ENCODE measurements around the gene ARID2. TPM values are rescaled to one million over a fixed set of nuclear protein-coding genes. Genes with fewer than 3 reads are reported as not detected.

ARID2 gene
- total RNA-seq, 1 experiment from 2014 or later = 64.9 TPM

GRCh38 chr12:45831590-45831989 lies 102.1 kb downstream of the ARID2 start:
- 0 out of 2 replicates have a peak, but pooled peaks cover 2% of the 10 kb centered on the region for H3K9me3 ChIP-seq (replicated peaks)
- peaks cover 37% of the 10 kb centered on the region for H3K36me3 ChIP-seq
- no peaks in the 10 kb centered on the region for H3K4me1 ChIP-seq
- no peaks in the 10 kb centered on the region for H3K27me3 ChIP-seq
- no peak for DNase-seq
- H3K4me3 ChIP-seq = no peak overlapping the region
- H3K27ac ChIP-seq = no peak overlapping the region

DNA sequence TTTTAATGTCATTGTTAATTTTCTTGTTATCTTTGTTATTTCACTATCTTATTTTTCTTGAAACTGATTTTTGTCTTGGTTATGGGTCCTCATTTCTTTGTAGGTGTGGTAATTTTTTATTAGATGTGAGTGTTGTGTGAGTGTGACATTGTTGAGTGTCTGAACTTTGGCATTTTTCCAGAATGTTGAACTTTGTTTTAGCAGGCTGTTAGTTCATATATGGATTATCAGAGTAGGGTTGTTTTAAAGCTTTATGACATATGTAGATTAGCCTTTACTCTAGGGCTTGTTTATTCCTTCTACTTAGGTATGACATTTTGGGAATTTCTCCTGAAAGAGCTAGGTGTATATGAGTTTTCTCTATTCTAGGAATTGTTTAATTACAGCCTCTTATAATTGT lies 103.9 kb downstream of the ARID2 start:
- 0 out of 2 replicates have a peak, but pooled peaks cover 2% of the 10 kb centered on the region for H3K9me3 ChIP-seq (replicated peaks)
- no peak overlapping the region for H3K27ac ChIP-seq
- no peaks in the 10 kb centered on the region for H3K27me3 ChIP-seq
- H3K4me3 ChIP-seq = no peak overlapping the region
- DNase-seq = no peak
- H3K36me3 ChIP-seq = peaks cover 39% of the 10 kb centered on the region
- H3K4me1 ChIP-seq = no peaks in the 10 kb centered on the region

DNA sequence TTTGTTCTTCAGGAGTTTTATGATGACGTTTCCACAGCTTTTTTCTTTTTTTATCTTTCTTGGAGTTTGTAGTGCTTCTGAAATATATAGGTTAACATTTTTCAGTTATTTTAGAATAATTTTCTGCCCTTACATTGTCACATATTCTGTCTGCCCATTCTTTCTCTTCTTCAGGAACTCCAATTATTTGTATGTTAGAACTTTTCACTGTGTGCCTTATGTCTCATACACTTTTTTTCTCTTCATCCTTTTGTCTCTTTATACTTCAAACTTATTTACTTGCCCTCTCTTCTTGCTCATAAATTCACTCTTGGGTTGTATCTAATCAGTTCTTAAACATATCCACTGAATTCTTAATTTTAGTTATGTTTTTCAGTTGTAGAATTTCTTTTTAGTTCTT lies 105.3 kb downstream of the ARID2 start:
- Histone ChIP-seq H3K27ac (no peak overlapping the region), H3K9me3 (replicated peaks) (0 out of 2 replicates have a peak, but pooled peaks cover 2% of the 10 kb centered on the region), H3K36me3 (peaks cover 47% of the 10 kb centered on the region), H3K4me3 (no peak overlapping the region), H3K27me3 (no peaks in the 10 kb centered on the region), H3K4me1 (no peaks in the 10 kb centered on the region)
- DNase-seq = no peak

GRCh38 chr12:45839917-45840316 lies 110.4 kb downstream of the ARID2 start:
- Histone ChIP-seq H3K4me3 (no peak overlapping the region), H3K27ac (no peak overlapping the region), H3K4me1 (no peaks in the 10 kb centered on the region), H3K9me3 (replicated peaks) (no peaks in the 10 kb centered on the region), H3K27me3 (no peaks in the 10 kb centered on the region), H3K36me3 (peaks cover 56% of the 10 kb centered on the region)
- no peak for DNase-seq

DNA sequence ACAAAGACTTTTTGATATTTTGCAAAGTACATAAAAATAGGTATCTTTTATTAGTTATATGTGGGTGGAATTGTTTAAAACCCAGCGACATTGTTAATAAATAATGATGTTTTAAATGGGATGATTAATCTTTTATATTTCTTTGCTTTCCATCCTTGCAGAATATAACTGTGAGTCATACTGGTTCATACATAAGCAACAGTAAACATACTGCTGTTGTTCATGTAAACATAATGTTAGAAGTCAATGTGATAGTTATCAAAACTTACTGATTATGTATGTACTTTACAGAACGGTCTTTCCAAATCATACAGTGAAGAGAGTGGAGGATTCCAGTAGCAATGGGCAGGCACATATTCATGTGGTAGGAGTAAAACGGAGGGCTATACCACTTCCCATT lies 119.8 kb downstream of the ARID2 start:
- H3K36me3 ChIP-seq = peaks cover 60% of the 10 kb centered on the region
- no peaks in the 10 kb centered on the region for H3K27me3 ChIP-seq

GRCh38 chr12:45850302-45850701 lies 120.8 kb downstream of the ARID2 start:
- Histone ChIP-seq H3K27me3 (no peaks in the 10 kb centered on the region), H3K27ac (no peak overlapping the region), H3K9me3 (replicated peaks) (no peaks in the 10 kb centered on the region), H3K36me3 (peaks cover 60% of the 10 kb centered on the region), H3K4me3 (no peak overlapping the region), H3K4me1 (no peaks in the 10 kb centered on the region)
- no peak for DNase-seq

More for the DNA sequence above, 119.8 kb downstream of the ARID2 start:
- Histone ChIP-seq H3K4me1 (no peaks in the 10 kb centered on the region), H3K4me3 (no peak overlapping the region), H3K27ac (no peak overlapping the region), H3K9me3 (replicated peaks) (no peaks in the 10 kb centered on the region)
- no peak for DNase-seq

- H3K27ac ChIP-seq = no peak overlapping the region
- H3K9me3 ChIP-seq (replicated peaks) = no peaks in the 10 kb centered on the region
- no peak for DNase-seq
- no peak overlapping the region for H3K4me3 ChIP-seq
- peaks cover 61% of the 10 kb centered on the region for H3K36me3 ChIP-seq
- no peaks in the 10 kb centered on the region for H3K4me1 ChIP-seq
- no peaks in the 10 kb centered on the region for H3K27me3 ChIP-seq
Measured at GRCh38 chr12:45852508-45852907, 123.0 kb downstream of the ARID2 start.

- Histone ChIP-seq H3K9me3 (replicated peaks) (no peaks in the 10 kb centered on the region), H3K27me3 (no peaks in the 10 kb centered on the region), H3K4me3 (no peak overlapping the region), H3K4me1 (no peaks in the 10 kb centered on the region), H3K36me3 (peaks cover 63% of the 10 kb centered on the region), H3K27ac (no peak overlapping the region)
- DNase-seq = no peak
Measured at GRCh38 chr12:45853550-45853949, 124.0 kb downstream of the ARID2 start.

DNA sequence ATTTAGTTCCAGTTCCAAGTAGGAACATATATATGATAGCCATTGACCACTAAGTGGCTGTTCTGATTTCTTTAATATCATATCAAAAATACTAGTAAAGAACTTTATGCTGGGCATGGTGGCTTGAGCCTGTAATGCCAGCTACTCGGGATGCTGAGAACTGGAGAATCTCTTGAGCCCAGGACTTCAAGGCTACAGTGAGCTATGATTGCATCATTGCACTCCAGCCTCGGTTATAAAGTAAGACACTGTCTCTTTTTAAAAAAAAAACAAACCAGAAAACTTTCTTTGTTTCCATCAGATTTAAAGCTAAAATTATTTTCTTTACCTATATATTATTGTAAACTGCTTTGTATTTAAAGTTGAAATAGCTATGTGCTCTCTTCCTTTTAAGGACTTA lies 133.8 kb downstream of the ARID2 start:
- Histone ChIP-seq H3K36me3 (peaks cover 62% of the 10 kb centered on the region), H3K9me3 (replicated peaks) (no peaks in the 10 kb centered on the region), H3K27ac (no peak overlapping the region), H3K4me3 (no peak overlapping the region), H3K27me3 (no peaks in the 10 kb centered on the region), H3K4me1 (no peaks in the 10 kb centered on the region)
- DNase-seq = no peak

DNA sequence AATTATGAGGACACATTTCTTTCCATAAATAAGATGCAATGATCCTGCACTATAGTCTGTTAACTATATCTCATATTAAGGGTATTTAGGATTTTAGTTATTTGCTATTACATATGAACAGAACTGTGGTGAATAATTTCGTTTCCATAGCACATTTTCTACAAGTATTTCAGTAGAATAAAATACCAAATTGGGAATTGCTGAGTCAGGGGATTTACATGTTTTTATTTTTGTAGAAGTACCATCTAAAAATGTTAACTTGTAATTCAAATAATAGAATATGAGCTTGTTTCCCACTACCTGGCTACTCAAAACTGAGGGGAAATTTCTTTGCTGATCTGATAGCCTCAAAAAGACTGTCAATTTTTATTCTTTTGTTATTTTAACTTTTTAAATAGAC lies 136.8 kb downstream of the ARID2 start:
- DNase-seq = no peak

DNA sequence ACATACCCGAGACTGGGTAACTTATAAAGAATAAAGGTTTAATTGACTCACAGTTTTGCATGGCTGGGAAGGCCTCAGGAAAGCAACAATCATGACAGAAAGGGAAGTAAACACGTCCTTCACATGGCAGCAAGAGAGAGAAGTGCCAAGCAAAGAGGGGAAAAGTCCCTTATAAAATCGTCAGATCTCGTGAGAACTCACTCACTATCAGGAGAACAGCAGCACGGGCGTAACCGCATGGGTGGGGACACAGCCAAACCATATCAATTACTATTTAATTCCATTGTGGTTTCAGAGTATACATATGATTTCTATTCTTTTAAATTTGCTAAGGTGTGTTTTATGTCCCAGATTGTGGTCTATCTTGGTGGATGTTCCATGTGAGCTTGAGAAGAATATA lies 142.9 kb downstream of the ARID2 start:
- DNase-seq = no peak
- Histone ChIP-seq H3K4me3 (no peak overlapping the region), H3K4me1 (no peaks in the 10 kb centered on the region), H3K36me3 (peaks cover 31% of the 10 kb centered on the region; the same call in 1 of the 2 replicates), H3K9me3 (replicated peaks) (no peaks in the 10 kb centered on the region), H3K27me3 (no peaks in the 10 kb centered on the region), H3K27ac (no peak overlapping the region)

More for the DNA sequence above, 136.8 kb downstream of the ARID2 start:
- Histone ChIP-seq H3K27me3 (no peaks in the 10 kb centered on the region), H3K4me1 (no peaks in the 10 kb centered on the region), H3K36me3 (peaks cover 47% of the 10 kb centered on the region), H3K9me3 (replicated peaks) (no peaks in the 10 kb centered on the region), H3K4me3 (no peak overlapping the region), H3K27ac (no peak overlapping the region)

- Histone ChIP-seq H3K27ac (no peak overlapping the region), H3K27me3 (no peaks in the 10 kb centered on the region), H3K4me3 (no peak overlapping the region), H3K36me3 (peaks cover 26% of the 10 kb centered on the region), H3K4me1 (no peaks in the 10 kb centered on the region), H3K9me3 (replicated peaks) (no peaks in the 10 kb centered on the region)
- no peak for DNase-seq
Measured at GRCh38 chr12:45877069-45877468, 147.6 kb downstream of the ARID2 start.

DNA sequence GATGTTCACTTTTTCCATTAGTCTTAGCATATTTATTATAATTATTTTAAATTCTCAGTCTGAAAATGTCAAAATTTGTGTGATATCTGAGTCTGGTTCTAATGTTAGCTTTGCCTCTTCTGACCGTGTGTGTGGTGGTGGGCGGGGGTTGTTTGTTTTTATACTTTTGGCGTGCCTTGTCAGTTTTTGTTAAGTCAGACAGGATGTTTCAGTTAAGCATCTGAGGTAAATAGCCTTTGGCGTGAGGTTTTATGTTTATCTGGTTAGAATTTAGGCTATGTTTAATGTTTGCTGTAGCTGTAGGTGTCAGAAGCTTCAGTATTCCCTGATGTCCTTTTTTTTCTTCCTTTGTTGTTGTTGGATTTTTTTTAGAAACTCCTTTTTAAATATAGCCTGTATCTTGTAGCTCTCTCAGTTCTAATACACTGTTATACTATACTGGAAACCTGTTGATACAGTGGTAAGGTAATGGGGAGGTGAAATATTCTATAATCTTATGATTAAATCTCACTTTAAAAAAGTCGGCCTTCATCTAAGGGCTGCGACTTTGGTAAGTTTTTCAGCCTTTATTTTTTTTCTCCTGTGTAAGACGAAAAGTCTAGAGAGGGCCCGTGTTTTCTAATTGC lies 149.2 kb downstream of the ARID2 start:
- Histone ChIP-seq H3K4me1 (no peaks in the 10 kb centered on the region), H3K9me3 (replicated peaks) (no peaks in the 10 kb centered on the region), H3K27ac (no peak overlapping the region), H3K4me3 (no peak overlapping the region), H3K27me3 (no peaks in the 10 kb centered on the region), H3K36me3 (peaks cover 27% of the 10 kb centered on the region)
- no peak for DNase-seq

- Histone ChIP-seq H3K27me3 (no peaks in the 10 kb centered on the region), H3K36me3 (peaks cover 20% of the 10 kb centered on the region), H3K4me3 (no peak overlapping the region), H3K27ac (no peak overlapping the region), H3K4me1 (no peaks in the 10 kb centered on the region), H3K9me3 (replicated peaks) (no peaks in the 10 kb centered on the region)
- no peak for DNase-seq
Measured at GRCh38 chr12:45879363-45879895, 149.9 kb downstream of the ARID2 start.

DNA sequence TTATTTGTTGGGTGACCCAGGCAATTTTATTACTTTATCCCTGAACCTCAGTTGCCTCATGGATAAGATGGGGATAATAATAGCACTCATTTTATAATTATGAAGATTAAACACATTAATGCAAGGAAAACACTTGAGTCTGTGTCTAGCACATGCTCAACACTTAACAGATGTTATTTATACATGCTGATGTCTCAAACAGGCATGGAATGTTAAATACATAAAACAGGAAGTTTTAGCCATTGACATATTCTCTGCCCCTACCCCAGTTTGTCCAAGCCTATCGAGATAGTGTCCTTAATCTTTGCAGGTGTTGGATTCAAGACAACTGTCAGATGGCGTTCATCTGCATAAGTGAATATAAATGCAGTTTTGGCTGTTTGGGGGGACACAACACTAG lies 151.0 kb downstream of the ARID2 start:
- Histone ChIP-seq H3K4me1 (no peaks in the 10 kb centered on the region), H3K36me3 (peaks cover 19% of the 10 kb centered on the region), H3K27ac (no peak overlapping the region), H3K27me3 (no peaks in the 10 kb centered on the region), H3K9me3 (replicated peaks) (no peaks in the 10 kb centered on the region; the same call in 1 of the 2 replicates), H3K4me3 (no peak overlapping the region)
- DNase-seq = no peak

DNA sequence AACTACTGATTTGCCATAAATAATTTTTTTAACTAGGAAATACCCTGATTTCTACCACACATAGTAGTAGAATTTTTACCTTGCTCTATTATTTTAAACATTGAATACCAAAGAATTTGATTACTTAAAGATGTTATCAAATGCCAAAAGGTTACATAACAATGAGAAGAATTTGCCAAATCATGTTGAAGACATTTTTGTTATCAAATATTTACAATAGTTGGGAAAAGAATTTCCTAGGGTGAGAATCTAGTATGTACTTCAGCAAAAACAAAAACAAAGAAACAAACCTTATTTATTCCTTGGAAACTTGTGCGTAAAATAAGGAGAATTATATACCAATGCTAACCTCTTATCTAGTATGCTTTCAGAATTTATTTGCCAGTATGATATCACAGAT lies 153.7 kb downstream of the ARID2 start:
- Histone ChIP-seq H3K27me3 (no peaks in the 10 kb centered on the region), H3K36me3 (peaks cover 29% of the 10 kb centered on the region), H3K9me3 (replicated peaks) (no peaks in the 10 kb centered on the region; the same call in 1 of the 2 replicates), H3K4me3 (no peak overlapping the region), H3K27ac (no peak overlapping the region), H3K4me1 (no peaks in the 10 kb centered on the region)
- DNase-seq = no peak

Data from SJCRH30 (cell line).